Measurements from ENCODE around the gene C2orf49.
"Not testable (repeated sequence)": the region's sequence is repeated elsewhere in the genome, so short reads cannot be mapped to it uniquely, and the experiment has no call there.

The C2orf49 gene

GRCh38 chr2:105321875-105322646 lies 15.3 kb upstream of the C2orf49 start:
- DNase-seq = no peak

GRCh38 chr2:105323111-105323510 lies 14.2 kb upstream of the C2orf49 start:
- DNase-seq = no peak

GRCh38 chr2:105324101-105324500 lies 13.2 kb upstream of the C2orf49 start:
- DNase-seq = no peak

- peak; percentile 30 for DNase-seq
These were observed 12.6 kb upstream of the C2orf49 start for GRCh38 chr2:105324732-105325131.

- no peak for DNase-seq
These were observed 11.9 kb upstream of the C2orf49 start for GRCh38 chr2:105325389-105325963.

GRCh38 chr2:105327271-105327670 lies 10.1 kb upstream of the C2orf49 start:
- not testable (repeated sequence) for DNase-seq

- DNase-seq = peak; percentile 54
These were observed 9.7 kb upstream of the C2orf49 start for GRCh38 chr2:105327690-105328089.

- peak; percentile 76 for DNase-seq
These were observed 8.8 kb upstream of the C2orf49 start for GRCh38 chr2:105328281-105329196.

GRCh38 chr2:105329197-105329554 lies 8.2 kb upstream of the C2orf49 start:
- peak; percentile 37 for DNase-seq

GRCh38 chr2:105329561-105330495 lies 7.5 kb upstream of the C2orf49 start, which contains the start of gene TGFBRAP1:
Gene TGFBRAP1 (minus strand): TSS chr2:105329735. CDS start chr2:105308301, 21,434 bp downstream.
- no peak for DNase-seq

GRCh38 chr2:105330681-105331375 lies 6.5 kb upstream of the C2orf49 start:
- DNase-seq = no peak

- no peak for DNase-seq
These were observed 3.1 kb upstream of the C2orf49 start for GRCh38 chr2:105334211-105334610.

- no peak for DNase-seq
These were observed 1.9 kb upstream of the C2orf49 start for GRCh38 chr2:105335469-105335868.

- no peak for DNase-seq
These were observed 586 bp upstream of the C2orf49 start for GRCh38 chr2:105336786-105337121.

GRCh38 chr2:105338020-105338385 lies 663 bp downstream of the C2orf49 start:
- no peak for DNase-seq

GRCh38 chr2:105339414-105339813 lies 2.1 kb downstream of the C2orf49 start:
- no peak for DNase-seq

- peak; percentile 22 for DNase-seq
These were observed 7.5 kb downstream of the C2orf49 start for GRCh38 chr2:105344704-105345345.

GRCh38 chr2:105357122-105357521 lies 19.8 kb downstream of the C2orf49 start:
- DNase-seq = no peak

GRCh38 chr2:105358593-105358992 lies 21.3 kb downstream of the C2orf49 start:
- DNase-seq = no peak

GRCh38 chr2:105361102-105361889 lies 24.0 kb downstream of the C2orf49 start:
- DNase-seq = no peak
